Nasal cavity respiratory epithelium epithelial cell of viscerocranial mucosa (primary cell): ENCODE results near the gene TEX35. TPM values are rescaled to one million over a fixed set of nuclear protein-coding genes. Genes with fewer than 3 reads are reported as not detected.

Source experiments
- total RNA-seq: library from RNA; depleted of rRNA; stranded (reverse); fragments of >200 nt; gene quantifications from 2 replicates; pipeline ENCODE4 v1.2.3, GENCODE V29; 2014

TEX35 gene
- not detected in 2 replicates for total RNA-seq

DNA sequence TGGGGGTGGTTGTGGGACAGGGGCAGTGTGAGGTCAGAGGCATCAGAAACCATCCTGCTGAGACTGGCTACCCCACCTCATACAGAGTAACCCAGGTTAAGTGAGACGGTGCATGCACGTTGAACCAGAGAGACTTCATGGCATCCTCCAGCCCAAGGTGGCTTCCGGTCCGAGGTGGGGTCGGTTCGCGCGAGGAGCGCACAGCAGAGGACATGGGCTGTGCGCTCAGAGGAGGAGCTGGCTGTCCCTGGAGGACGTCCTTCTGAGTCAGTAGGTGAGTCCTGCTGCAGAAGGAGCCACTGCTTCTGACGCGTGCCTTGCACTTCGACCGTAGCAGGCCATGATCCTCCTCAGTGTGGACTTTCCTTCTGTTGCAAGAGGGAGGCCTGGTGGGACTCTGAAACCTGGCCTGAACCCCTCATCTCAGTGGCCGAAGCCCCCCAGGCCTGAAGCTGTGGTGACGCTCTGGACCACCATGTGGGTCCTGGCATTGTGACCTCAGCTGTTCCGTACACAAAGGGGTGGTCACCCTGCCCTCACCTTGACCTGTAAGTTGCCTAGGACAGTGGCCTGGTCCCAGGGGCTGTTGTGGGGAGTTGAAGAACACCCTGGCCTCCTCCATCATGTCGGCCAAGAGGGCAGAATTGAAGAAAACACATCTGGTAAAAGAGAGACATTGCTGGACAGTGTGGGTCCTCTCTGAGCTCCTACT lies at the start of gene TEX35:
TSS of gene TEX35 (plus strand) at position 544 of the 712 bp plus-strand sequence. CDS start at position 624, 80 bp downstream.

DNA sequence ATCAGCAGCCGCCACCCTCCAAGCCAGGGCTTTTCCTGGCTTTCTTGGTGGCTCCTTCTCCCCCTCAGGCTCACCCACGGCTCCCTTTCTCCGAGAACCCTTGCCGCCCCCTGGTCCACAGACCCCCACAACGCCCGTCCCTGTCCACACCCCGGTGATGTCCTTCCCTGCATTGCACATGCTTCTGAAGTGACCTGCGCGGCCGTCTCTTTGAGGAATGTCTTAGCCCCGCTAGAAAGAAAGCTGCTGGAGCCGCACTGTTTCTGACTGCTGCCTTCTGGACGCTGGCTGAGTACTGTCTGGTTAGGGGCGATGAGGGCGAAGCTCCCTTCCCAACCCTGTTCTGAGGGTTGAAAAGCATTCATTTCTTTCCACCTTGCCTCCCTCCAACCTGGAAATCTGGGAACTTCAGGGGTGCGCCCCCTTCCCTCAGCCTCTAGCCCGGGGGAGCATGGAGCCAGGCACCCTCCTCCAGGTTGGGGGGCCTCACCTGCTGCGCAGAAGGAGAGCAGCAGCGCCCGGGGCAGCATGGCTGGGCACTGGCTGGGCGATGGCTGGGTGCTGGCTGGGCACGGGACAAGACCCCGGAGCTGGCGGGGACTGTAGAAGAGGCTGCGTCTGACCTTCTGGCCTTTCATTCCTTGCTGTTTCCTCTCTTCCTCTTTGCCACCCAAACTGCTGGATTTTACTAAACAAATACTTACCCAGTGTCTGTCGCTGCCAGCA lies 16.3 kb upstream of the TEX35 start, which contains the start of gene CLEC20A:
TSS of gene CLEC20A (minus strand) at position 555 of the 726 bp plus-strand sequence. CDS start at position 530, 25 bp downstream.

Other genes with a start within 250 kb of the TEX35 start
- not detected in 2 replicates for gene CLEC20A, start 16.1 kb upstream of the TEX35 start, total RNA-seq
- 20.9 and 37.6 TPM in 2 replicates for gene RALGPS2, start 212.1 kb downstream of the TEX35 start, total RNA-seq